Right kidney (tissue), 9 donors: ENCODE data around the gene UIMC1.
"Not testable (repeated sequence)": the region's sequence is repeated elsewhere in the genome, so short reads cannot be mapped to it uniquely, and the experiment has no call there.

Experiments used
- DNase-seq: peaks from one replicate; pipeline ENCODE4 v3.0.0-alpha.2; 2016
- long read RNA-seq, 8 donors: transcript quantifications; one replicate each; lab custom pipeline, GENCODE V29; 2026

Gene UIMC1
- long read RNA-seq, donor 1, partial matches to known transcripts: 0 of 1 reads
- long read RNA-seq, donor 1, other reads (novel, unspliced or antisense): 0 of 1 reads
- long read RNA-seq, donor 2, partial matches to known transcripts: 0 of 2 reads
- long read RNA-seq, donor 2, other reads (novel, unspliced or antisense): 0 of 2 reads
- long read RNA-seq, donor 3, partial matches to known transcripts: 0 of 1 reads
- long read RNA-seq, donor 3, other reads (novel, unspliced or antisense): 0 of 1 reads
- long read RNA-seq, donor 4, partial matches to known transcripts: 0 of 3 reads
- long read RNA-seq, donor 4, other reads (novel, unspliced or antisense): 0 of 3 reads
- long read RNA-seq, donor 5, partial matches to known transcripts: 0 of 2 reads
- long read RNA-seq, donor 5, other reads (novel, unspliced or antisense): 0 of 2 reads
- long read RNA-seq, donor 6, partial matches to known transcripts: 0 of 2 reads
- long read RNA-seq, donor 6, other reads (novel, unspliced or antisense): 0 of 2 reads
- long read RNA-seq, donor 7, partial matches to known transcripts: 0 of 2 reads
- long read RNA-seq, donor 7, other reads (novel, unspliced or antisense): 0 of 2 reads
- long read RNA-seq, donor 8, partial matches to known transcripts: 0 of 2 reads
- long read RNA-seq, donor 8, other reads (novel, unspliced or antisense): 0 of 2 reads

DNA sequence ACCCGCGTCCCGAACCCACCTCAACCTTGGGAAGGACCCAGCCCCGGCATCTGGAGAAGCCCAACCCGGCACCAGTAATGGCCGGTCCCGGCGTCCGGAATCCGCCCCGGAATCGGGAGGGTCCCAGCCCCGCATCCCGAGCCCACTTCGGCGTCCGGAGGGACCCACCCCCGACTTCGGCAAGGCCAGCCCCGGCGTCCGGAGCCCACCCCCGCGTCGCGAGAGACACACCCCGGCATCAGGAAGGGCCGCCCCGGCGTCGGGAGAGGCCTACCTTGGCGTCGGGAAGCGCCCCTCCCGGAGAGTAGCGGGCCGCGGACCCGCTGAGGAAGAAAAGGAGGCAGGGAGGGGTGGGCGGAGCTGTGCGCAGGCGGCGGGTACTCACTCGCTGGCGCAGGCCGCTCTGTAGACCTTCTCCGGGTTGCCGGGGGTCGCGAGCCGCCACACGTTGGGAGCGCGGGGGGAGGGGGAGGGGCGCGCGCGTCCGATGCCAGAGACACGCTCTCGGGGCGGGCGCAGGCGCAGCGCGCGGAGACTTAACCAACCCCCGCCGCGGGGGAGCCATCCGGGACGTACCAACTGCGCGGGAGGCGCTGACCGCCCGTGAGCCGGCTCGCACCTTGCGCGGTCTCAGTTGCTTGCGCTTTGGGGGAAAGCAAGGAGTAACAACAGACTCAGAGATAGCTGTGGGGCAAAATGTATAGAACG, at the start of gene UIMC1:
Gene UIMC1 (minus strand): TSS at position 515 of the 708 bp plus-strand sequence. CDS start 24,164 bp downstream, outside the sequence.
- DNase-seq: peak; percentile 94

DNA sequence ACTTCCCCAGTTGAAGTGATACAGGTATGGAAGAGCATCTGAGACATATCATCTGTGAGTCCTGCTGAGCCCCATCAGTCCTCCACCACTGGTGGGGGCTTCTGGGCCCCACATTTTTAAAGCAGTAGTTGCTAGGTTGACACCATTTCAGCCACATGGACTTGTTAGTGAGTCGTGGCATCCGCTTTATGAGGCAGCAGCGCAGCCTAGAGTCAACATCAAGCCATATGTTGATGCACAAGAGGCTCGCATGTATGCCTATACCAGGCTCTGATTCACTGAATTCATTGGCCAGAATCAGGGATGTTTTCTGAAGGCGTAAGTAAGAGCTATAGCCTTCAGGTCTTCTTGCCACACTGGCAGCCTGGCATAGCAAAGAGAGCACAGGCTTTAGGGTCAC, 42.7 kb upstream of the UIMC1 start:
- no peak for DNase-seq

DNA sequence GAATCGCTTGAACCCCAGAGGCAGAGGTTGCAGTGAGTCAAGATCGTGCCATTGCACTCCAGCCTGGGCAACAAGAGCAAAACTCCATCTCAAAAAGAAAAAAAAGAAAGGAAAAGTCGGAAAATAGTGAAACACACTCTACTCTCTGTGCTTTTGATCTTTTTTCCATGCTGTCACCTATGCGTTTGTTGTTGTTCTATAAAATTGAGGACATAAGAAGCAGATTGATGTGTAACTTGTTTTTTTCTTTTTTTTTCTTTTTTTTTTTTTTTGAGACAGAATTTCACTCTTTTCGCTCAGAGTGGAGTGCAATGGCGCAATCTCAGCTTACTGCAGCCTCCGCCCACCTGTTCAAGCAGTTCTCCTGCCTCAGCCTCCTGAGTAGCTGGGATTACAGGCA, 42.0 kb upstream of the UIMC1 start:
- DNase-seq: not testable (repeated sequence)

DNA sequence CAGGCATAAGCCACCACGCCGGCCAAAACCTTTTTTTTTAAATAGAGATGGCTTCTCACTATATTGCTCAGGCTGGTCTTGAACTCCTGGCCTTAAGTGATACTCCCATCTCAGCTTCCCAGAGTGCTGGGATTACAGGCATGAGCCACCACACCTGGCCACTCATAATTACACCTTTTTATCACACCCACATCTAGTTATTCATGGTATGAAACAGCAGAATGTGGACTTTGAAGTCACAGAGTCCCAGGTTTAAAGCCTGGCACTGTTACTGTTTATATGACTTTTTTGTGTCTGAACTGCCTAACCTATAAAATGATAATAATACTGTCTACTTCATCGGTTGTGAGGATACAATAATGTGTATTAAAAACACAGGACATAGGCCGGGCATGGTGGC, 39.1 kb upstream of the UIMC1 start:
- DNase-seq: no peak

DNA sequence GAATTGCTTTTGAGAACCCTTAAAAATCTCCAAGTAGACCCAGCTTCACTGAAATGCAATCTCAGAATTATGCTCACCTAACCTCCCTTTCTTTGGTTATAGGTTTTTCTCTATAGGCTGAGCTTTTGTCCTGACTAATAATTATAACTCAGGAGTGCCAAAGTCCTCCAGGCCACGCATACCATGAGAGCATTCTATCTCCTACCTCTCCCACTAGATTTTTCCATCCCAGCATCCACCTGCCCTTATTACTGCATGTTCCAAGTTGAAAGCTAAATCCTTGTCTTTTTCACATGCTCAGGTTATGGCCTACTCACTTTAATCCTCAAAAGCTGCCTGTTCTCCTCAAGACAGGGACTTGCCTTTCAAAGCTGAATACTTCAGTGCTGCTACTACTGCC, 38.1 kb upstream of the UIMC1 start:
- DNase-seq: no peak

DNA sequence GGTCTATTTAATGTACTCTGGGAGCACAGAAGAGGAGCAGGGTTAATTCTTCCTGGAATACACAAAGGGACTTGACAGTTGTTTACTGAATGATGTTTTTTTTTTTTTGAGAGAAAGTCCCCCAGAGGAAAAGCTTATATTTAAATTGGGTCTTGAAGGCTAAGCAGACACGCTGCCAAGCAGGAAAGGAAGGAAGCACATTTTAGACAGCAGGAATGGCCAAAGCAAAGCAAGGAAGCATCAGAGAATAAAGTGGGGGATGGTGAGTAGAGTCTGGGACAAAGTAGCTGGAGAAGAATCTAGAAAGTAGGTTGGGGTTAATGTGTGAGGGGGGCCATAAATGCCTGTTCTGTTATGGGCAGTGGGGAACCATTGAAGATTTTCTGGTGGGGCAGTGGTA, 37.4 kb upstream of the UIMC1 start:
- no peak for DNase-seq

DNA sequence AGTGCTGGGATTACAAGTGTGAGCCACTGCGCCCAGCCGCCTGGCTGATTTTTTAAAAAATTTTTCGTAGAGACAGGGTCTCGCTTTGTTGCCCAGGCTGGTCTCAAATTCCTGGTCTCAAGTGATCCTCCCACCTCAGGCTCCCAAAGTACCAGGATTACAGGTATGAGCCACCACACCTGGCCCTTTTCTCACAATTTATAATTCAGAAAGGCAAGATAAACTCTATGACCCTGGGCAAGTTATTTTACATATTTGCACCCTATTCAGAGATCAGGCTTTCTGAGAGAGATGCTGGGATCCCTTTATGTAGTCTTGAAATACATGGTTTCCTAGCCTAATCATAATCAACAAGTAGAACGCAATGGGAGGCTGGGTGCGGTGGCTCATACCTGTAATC, 36.5 kb upstream of the UIMC1 start:
- no peak for DNase-seq

DNA sequence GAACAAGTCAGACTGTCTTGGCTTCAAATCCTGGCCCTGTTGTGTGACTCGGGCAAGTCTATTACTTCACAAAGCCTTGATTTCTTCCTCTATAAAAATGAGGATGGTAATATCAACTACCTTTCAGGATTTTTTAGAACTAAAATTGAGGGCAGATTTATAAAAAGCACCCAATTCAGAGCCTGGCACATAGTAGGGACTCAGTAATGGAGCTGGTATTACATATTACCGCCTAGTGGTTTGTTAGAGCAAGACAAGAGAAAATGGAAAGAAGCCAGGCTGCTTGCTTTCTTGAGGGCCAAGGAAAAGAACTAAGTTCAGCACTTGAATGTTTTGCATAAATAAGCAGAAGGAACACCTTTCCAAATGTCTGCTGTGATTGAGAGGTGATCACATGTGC, 35.4 kb upstream of the UIMC1 start:
- DNase-seq: no peak

DNA sequence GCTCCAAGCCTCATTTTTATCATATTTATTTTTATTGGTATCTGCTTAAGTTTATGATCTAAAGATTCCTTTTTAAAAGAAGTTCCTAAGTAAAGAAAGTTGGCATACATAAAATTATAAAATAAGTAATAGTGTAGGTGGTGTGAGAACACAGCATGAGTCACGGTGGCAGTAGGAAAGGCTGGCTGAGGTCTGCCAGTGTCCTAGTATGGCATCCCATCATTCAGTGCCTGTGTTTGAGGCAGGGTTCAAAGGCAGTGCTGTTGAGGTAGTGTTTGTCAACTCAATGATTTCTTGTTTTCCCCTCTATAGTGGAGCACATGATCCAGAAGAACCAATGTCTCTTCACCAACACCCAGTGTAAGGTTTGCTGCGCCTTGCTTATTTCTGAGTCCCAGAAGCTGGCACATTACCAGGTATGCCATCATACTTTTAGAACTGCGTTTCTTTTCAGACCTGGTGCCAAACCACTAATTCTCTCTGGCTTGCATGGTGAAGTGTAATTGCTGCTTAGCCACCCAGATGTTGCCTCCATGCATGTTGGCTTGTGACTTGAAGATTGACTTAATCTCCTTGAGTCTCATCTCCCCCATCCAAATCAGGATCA, 34.3 kb upstream of the UIMC1 start:
- no peak for DNase-seq

DNA sequence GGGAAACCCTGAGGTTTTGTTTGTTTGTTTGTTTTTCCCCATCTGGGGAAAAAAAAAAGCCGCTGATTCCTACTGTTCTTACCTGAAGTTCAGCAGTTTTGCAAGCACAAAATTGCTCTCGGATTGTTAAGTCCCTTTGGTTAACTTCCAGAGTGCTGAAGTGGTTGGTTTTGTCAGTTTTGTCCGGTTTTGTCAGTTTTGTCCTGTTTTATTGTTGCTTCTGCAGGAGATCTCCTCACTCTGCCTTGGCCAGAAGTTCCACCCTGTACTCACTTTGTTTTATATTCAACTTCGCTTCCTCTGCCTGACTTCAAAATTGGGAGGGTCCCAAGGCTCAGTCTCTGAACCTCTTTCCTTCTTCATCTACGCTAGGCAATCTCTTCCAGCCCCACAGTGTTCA, 30.3 kb upstream of the UIMC1 start:
- DNase-seq: no peak

DNA sequence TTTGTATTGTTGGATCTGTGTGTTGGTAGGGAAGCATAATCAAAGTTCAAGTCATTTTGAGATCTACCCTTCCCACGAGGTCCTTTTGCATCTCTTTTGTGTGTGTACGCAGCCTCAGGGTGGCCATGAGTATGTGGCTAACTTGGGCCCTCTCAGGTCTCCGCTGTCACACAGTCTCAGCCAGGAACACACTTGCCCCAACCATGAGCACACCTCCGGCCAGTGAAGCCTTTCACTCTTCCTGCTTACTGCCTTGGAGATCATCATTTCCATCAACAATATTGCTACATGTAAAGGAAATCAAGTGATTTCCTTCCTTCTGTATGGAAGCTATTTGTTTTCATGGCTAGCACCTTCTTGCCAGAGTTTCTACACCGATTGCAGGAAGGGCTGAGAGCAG, 29.9 kb upstream of the UIMC1 start:
- no peak for DNase-seq

DNA sequence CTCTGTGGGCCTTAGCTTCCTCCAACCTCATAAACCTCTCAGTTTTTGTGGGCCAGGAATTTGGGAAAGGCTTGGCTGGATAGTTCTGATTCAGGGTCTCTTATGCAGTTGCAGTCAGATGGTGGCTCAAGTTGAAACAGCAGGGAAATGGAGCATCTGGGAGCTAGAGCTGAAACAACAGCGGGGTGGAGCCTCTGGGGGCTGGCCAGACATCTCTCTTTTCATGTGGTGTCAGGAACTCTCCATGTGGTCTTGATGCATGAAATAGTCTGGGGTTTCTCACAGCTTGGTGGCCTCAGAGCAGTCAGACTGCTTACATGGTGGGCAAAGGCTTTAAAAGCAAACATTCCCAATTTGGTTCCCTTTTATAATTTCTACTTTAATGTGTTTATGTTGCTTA, 29.4 kb upstream of the UIMC1 start:
- DNase-seq: no peak

DNA sequence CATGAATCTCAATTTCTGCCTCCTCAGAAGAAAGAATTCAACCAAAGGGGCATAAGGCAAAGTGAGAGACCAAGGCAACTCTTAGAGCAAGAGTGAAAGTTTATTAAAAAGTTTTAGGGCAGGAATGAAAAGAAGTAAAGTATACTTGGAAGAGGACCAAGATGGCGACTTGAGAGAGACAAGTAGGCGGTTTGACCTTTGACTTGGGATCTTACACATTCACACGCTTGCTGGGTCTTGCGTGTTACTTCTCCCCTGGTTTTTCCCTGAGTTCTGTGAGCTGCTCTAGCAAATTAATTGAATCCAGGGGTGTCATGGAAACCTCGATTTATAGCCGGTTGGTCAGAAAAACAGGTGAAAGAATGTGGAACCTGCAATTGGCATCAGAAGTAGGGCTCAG, 22.9 kb upstream of the UIMC1 start:
- no peak for DNase-seq

DNA sequence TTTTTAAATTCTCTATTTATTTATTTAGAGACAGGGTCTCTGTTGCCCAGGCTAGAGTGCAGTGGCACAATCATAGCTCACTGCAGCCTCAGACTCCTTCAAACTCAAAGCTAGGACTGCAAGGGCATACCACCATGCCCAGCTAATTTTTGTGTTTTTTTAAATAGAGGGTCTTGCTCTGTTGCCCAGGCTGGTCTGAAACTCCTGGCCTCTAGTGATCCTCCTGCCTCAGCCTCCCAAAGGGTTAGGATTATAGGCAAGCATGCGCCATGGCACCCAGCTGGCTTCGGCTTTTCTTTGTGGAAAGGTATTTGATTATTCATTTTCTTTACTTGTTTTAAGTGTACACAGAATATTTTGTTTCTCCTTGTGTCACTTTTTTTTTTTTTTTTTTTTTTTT, 21.1 kb upstream of the UIMC1 start:
- DNase-seq: no peak

DNA sequence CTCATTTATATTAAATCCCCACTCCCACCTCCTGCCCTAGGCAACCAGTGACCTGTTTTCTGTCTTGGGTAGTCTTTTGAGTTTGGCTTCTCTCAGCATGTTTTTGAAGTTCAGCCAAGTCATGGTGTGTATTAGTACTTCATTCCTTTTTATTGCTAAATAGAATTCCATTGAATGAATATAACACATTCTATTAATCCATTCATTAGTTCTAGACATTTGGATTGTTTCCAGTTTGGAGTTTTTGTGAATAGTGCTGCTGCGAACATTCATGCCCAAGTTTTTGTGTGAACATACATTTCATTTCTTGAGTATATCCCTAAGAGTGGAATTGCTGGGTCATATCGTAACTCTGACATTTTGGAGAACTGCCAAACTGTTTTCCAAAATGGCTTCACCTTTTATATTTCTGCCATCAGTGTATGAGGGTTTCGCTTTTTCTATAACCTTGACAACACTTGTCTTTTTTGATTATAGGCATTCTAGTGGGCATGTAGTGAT, 18.6 kb upstream of the UIMC1 start:
- no peak for DNase-seq

DNA sequence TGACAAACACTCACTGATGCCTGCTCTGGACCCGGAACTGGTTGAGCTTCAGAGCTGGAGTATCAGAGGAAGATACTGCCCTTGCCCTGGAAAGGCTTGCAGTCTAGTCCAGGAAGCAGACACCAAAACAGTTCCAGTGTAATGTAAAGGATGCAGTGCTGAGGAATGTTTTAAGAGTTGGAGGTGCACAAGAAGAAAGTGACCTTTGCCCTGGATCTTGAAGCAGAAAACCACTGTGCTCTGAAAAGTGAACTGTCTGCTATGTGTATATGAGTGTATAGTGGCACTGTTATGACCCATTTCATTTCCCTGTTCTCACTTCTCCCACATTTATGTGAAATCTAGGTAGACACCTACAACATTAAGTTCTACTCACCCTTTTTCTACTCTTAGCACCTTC, 18.0 kb upstream of the UIMC1 start:
- no peak for DNase-seq

DNA sequence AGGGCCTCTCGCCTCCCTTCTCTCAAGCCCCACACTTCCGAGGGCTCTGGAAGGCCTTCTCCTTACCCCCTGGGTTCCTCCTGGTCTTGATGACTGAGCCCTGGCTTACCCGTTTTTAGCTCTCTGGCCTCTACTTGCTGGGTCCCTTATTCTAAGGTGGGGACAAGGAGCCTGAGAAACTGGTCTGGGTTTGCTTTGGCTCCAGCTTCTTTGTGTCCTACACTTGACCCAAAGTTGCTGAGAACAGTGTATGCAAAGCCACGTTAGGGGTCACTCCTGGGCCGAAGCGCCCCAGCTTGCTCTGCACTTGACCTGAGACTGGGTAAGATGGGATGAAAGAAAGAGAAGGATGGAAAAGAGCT, 16.7 kb upstream of the UIMC1 start:
- no peak for DNase-seq

DNA sequence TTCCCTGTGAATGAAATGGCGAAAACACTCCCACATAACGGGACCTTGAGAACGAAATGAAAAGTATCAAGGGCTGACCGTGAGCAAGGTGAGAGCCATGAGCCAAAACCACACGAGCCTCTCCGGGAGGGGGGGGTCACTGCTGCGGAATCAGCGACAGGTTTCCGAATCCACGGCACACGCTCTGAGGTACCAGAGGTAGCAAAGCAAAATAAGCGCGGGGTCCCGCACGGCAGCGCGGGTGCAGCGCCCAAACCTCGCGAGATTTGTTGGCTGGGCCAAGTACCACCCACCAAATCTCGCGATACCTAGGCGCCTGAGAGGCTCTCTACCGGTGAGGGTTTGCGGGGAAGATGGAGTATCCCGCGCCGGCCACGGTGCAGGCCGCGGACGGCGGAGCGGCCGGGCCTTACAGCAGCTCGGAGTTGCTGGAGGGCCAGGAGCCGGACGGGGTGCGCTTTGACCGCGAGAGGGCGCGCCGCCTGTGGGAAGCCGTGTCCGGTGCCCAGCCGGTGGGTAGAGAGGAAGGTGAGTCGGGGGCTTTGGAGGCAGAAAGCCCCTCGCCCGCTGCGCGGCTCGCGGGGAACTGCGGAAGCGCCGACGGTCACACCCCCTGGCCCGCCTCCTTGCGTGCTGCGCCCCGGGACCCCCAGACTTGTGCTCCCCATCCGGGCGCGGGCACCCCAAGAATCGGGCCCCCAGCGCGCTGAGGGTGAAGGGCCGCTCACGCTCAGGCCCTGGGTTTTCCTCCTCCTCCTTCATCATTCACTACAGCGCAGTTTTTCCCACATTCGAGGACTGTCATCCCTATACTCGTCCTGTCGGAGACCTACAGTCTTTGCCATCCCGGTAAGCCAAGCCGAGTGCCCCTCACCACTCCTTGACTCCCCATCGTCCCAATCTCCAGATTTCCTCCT, 16.1 kb upstream of the UIMC1 start, which contains the start of gene ZNF346:
Gene ZNF346 (plus strand): TSS at position 311 of the 917 bp plus-strand sequence. CDS start 43 bp downstream, at position 354.
- peak; percentile 96 for DNase-seq

DNA sequence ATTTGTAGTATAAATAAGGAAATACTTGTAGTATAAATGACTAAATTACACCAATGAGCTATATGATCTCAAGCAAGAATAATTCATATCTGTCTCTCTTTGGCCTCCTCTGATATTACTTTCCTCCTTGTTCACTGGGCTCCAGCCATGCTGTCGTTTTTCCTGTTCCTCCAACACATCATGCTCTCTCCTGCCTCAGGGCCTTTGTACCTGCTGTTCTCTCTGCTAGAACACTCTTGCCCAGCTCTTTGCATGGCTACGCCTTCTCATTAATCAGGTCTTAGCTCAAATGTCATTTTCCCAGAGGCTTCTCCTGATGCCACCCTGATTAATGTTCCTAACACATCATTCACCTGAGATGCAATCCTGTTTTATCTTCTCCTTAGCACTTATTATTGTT, 13.5 kb upstream of the UIMC1 start:
- DNase-seq: no peak

DNA sequence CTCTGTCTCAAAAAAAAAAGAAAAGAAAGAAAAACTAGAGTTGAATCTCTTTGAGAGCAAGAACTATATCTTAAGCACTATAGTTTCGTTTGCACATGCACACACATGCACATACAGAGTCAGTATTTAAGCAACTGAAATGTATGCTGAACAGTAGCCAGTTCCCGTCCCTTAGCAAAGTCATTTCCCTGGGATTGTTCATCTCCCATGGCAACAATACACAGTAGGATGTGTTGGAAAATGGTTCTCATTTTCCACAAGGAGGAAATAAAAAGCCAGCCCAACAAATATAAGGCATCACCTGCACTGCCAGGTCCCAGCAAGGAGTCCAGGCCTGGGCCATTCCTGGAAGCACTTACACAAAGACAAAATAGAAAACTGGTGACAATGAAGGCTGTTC, 11.8 kb upstream of the UIMC1 start:
- DNase-seq: no peak

DNA sequence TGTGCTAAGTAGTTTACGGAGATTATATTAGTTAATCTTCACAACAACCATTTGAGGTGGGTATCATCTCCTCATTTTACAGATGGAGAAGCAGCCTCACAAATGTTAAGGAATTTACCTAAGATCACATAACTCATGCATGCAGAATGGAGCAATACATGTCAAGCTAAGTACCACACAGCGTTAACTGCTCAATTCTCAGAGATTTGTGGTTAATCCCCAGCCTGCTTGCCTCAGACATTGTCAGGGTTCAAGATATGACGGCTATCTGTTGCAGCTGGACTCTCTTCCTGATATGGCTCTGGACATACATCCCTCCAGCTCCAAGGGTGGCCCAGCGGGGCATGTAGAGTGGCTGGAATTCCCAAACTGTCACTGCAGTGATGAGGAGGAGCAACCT, 8.6 kb upstream of the UIMC1 start:
- no peak for DNase-seq

DNA sequence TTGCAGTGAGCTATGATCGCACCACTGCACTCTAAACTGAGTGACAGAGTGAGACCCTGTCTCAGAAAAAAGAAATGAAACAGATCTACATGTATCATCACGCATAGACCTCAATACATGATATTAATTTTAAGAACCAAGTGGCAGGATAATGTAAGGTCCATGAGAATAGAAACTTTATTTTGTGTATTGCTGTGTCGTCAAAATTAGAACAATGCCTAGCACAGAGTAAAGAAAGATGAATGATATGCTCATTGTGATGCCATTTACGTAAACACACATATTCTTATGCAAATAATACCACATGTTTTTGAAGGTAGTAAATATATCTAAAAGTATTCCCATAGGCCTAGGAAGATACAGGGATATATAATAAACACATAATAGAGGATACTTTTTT, 3.6 kb upstream of the UIMC1 start:
- no peak for DNase-seq
